Subcutaneous abdominal adipose tissue (tissue), 5 donors: ENCODE results near the gene MYOCOS.
A peak's percentile ranks its signal among the peaks of the same experiment; 100 is the strongest.

Experiments
- H3K27ac ChIP-seq: one replicate; pipeline ENCODE4 v1.7.0; 2013; ENCODE audit warnings: low read depth, mild to moderate bottlenecking, inconsistent platforms, low read length, moderate library complexity
- H3K27me3 ChIP-seq, 5 donors: one replicate each; pipeline ENCODE4 v1.7.0; 2013; ENCODE audit warnings: low read length in 5 of 5, inconsistent platforms in 1 of 5; ENCODE audit not compliant: control insufficient read depth in 5 of 5, insufficient read depth in 4 of 5
- H3K36me3 ChIP-seq, 5 donors: one replicate each; pipeline ENCODE4 v1.7.0; 2013; ENCODE audit warnings: low read length in 5 of 5; ENCODE audit not compliant: control insufficient read depth in 5 of 5, insufficient read depth in 5 of 5
- H3K4me1 ChIP-seq, 5 donors: one replicate each; pipeline ENCODE4 v1.7.0; 2013; ENCODE audit warnings: low read length in 5 of 5, mild to moderate bottlenecking in 3 of 5, moderate library complexity in 1 of 5; ENCODE audit not compliant: control insufficient read depth in 5 of 5, insufficient read depth in 5 of 5
- H3K4me3 ChIP-seq, 5 donors: one replicate each; pipeline ENCODE4 v1.7.0; 2013; ENCODE audit warnings: low read length in 5 of 5, low read depth in 1 of 5
- H3K9ac ChIP-seq, 5 donors: one replicate each; pipeline ENCODE4 v1.7.0; 2013; ENCODE audit warnings: low read length in 5 of 5, mild to moderate bottlenecking in 4 of 5, moderate library complexity in 3 of 5
- H3K9me3 ChIP-seq, 5 donors: one replicate each; pipeline ENCODE4 v1.7.0; 2013; ENCODE audit warnings: low read length in 5 of 5; ENCODE audit not compliant: control insufficient read depth in 5 of 5
- donor health status: healthy.
- donor health status: healthy.
- donor health status: healthy.
- donor health status: healthy.
- donor health status: healthy.

MYOCOS gene

DNA sequence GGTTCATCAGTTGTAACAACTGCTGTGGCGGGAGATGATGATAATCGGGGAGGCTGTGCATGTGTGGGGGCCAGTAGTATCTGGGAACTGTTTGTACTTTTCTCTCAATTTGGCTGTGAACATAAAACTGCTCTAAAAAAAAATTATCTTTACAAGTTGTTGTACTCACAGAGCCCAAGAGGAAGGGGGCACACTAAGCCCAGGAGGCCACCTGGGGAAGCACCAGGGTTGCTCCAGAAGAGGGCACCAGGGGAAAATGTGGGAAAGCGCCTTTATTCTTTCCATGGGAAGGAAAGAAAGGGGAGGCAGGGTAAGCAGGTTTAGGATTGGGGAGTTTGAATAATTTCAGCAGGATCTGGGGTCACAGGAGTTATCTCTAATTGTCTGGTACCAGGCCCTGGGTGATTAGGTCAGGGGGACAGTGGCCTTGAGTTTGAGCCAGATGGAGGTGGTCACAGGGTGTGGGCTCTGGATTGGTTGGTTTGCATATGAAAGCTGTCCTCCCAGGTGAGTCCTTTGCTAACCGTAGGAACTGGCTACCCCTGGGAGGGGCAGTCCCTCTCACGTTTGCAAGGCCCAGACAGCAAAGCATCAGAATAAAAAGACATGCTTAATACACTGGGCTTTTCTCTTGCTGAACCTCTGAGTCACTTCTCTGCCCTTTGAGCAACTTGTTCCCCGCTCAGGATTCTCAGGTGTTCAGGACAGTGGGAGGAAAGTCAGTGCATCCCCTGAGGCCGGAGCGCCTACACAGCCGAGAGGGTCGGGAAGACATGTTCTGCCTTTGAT lies 19.2 kb downstream of the MYOCOS start:
- H3K27ac ChIP-seq = no peak overlapping the region

DNA sequence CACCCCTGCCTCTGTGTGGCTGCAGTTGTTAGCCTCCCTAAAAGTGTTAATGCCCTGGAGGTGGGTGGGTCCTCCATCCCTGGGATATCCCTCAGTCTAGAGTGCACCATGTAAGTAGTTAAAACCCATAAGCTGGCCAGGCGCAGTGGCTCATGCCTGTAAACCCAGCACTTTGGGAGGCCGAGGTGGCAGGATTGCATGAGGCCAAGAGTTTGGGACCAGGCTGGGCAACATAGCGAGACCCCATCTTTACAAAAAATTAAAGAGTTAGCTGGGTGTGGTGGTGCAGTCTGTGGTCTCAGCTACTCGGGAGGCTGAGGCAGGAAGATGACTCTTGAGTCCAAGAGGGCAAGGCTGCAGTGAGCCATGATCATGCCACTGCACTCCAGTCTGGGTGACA lies 20.2 kb downstream of the MYOCOS start:
- Histone ChIP-seq H3K27me3 (no peaks in the 10 kb centered on the region), H3K4me1 (peaks cover 9 to 35% (median 18%) of the 10 kb centered on the region in 5 donors), H3K9me3 (no peaks in the 10 kb centered on the region), H3K4me3 (no peak overlapping the region), H3K27ac (no peak overlapping the region), H3K36me3 (no peaks in the 10 kb centered on the region), H3K9ac (no peak overlapping the region)

More for the DNA sequence above, 19.2 kb downstream of the MYOCOS start:
- no peaks in the 10 kb centered on the region for H3K27me3 ChIP-seq
- peaks cover 9 to 35% (median 18%) of the 10 kb centered on the region in 5 donors for H3K4me1 ChIP-seq
- H3K9ac ChIP-seq = no peak overlapping the region
- H3K4me3 ChIP-seq = no peak overlapping the region
- H3K9me3 ChIP-seq = no peaks in the 10 kb centered on the region
- no peaks in the 10 kb centered on the region for H3K36me3 ChIP-seq

DNA sequence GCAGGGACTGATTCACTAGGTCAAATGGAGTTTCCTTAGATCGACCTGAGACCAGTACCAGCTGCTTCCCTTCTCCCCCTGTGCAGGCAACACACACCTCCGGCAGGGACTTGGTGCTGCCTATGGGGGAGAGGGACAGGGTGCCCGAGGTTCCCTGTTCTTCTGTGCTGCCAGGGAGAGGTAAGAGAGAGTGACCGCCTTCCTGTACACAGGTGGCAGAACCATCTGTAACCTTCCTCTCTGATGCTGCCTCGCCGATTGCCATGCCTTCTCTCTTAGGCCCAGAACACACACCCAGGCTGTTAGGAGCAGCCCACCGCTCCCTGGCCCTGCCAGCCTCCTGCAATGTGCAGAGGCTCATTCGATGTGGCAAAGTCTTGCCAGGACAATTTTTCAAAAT lies 21.1 kb downstream of the MYOCOS start:
- H3K4me3 ChIP-seq = no peak overlapping the region
- no peaks in the 10 kb centered on the region for H3K27me3 ChIP-seq
- no peaks in the 10 kb centered on the region for H3K9me3 ChIP-seq
- peaks cover 9 to 33% (median 17%) of the 10 kb centered on the region in 5 donors for H3K4me1 ChIP-seq
- peak overlapping the region in 1 of 5 donors; percentile 20 for H3K9ac ChIP-seq
- peak overlapping the region; percentile 78 for H3K27ac ChIP-seq
- H3K36me3 ChIP-seq = no peaks in the 10 kb centered on the region

DNA sequence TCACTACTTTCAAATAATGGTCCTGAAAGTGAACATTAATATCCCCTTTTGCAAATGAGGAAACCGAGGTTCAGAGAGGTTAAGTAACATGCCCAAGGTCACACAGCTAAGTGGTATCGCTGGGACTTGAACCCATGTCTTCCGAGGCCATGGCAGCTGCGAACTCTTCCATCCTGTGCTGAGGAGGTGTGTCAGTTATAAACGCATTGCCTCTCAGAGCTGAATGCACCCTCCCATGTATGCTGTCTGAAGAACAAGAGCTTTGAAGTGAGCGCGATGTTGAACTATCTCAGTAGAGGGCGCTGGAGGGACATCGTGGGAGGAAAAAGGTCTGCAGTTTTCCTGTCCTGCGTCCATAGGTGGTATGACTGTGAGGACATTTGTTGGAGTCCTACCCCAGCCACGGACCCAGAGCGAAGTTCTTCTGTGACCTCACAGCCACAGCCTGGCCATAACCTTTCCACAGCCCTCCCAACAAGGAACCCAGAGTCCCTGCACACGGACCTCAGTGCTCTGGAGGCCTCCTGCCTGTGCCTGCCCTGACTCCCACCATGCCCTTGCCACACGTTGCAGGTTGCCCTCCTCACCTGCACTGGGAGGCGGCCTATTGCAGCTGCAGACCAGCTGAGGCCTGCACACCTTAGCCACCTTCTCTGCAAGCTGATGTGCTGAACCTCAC lies 22.9 kb downstream of the MYOCOS start:
- H3K36me3 ChIP-seq = no peaks in the 10 kb centered on the region
- peak overlapping the region in 1 of 5 donors; percentile 2 for H3K9ac ChIP-seq
- peaks cover 9 to 29% (median 16%) of the 10 kb centered on the region in 5 donors for H3K4me1 ChIP-seq
- H3K4me3 ChIP-seq = peak overlapping the region in 1 of 5 donors; percentile 14
- H3K9me3 ChIP-seq = no peaks in the 10 kb centered on the region
- H3K27ac ChIP-seq = peak overlapping the region; percentile 79
- no peaks in the 10 kb centered on the region for H3K27me3 ChIP-seq

DNA sequence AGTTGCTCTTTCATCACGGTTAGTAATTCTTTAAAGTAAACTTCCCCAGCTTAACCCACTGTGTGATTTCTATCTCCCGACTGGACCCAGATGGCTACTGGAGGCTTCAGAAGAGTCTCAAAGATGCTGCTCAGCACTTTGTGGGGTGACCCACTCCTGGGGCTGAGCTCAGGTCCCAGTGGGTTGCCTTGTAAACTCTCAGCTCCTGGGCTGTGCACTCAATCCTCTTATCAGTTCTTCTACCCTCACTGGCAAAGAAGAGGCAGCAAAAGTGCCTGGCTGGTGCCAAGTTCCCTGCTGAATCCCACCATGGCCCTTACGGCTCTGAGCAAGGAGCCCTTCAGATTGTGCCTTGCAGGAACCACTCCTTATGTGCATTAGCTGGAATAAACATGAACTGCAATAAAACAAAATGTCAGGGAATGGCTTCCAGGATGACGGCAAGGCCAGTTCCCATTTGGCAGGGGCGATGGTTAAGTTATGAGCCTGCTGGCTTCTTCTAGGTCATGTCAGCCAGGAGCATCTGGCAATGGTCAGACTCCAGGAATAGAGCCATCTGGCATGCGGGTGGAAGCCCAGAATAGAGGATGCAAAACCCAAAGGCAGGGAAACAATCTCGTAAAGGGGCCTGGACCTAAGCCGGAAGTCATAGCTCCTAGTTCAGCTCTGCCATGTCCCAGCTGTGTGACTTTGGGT lies 23.7 kb downstream of the MYOCOS start:
- H3K27ac ChIP-seq = peak overlapping the region; percentile 79
- peak overlapping the region in 1 of 5 donors; percentile 3 for H3K9ac ChIP-seq
- H3K9me3 ChIP-seq = no peaks in the 10 kb centered on the region
- peaks cover 9 to 25% (median 16%) of the 10 kb centered on the region in 5 donors for H3K4me1 ChIP-seq
- H3K4me3 ChIP-seq = no peak overlapping the region
- H3K36me3 ChIP-seq = no peaks in the 10 kb centered on the region
- no peaks in the 10 kb centered on the region for H3K27me3 ChIP-seq

DNA sequence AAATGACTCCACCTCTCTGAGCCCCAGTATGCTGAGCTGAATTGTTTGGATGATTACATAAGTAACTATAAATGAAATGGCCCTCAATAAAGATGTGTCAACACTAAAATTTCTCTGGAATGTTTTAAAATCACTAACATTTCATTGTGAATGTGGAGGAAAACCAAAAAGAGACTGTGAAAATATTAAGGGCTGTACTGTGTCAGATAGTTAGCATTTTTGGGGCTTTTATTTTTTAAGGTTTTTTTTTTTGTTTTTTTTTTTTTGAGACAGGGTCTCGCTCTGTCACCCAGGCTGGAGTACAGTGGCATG lies 24.2 kb downstream of the MYOCOS start:
- no peaks in the 10 kb centered on the region for H3K27me3 ChIP-seq
- no peaks in the 10 kb centered on the region for H3K9me3 ChIP-seq
- peak overlapping the region; percentile 79 for H3K27ac ChIP-seq
- no peak overlapping the region for H3K4me3 ChIP-seq
- no peaks in the 10 kb centered on the region for H3K36me3 ChIP-seq
- peaks cover 9 to 25% (median 16%) of the 10 kb centered on the region in 5 donors for H3K4me1 ChIP-seq
- H3K9ac ChIP-seq = peak overlapping the region in 1 of 5 donors; percentile 3

DNA sequence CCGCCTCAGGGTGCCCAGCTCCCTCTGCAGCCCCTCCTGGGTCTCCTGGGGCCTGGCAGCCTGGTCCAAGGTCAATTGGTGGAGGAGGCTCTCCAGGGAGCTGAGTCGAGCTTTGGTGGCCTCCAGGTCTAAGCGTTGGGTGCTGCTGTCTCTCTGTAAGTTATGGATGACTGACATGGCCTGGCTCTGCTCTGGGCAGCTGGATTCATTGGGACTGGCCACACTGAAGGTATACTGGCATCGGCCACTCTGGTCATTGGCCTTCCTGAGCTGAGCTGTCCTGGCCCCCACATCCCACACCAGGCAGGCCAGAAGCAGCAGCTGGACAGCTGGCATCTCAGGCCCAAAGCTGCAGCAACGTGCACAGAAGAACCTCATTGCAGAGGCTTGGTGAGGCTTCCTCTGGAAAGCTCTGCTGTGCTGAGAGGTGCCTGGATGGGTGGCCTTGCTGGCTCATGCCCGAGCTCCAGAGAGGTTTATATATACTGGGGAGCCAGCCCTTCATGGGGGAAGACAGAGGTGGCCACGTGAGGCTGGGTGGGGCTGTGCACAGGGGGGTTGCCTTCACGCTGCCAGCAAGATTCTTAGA lies 30.3 kb downstream of the MYOCOS start, which contains the start of gene MYOC:
MYOC (minus strand) TSS at position 455 of the 589 bp plus-strand sequence; CDS start at position 378, 77 bp downstream.
- Histone ChIP-seq H3K4me3 (peak within 1 kb of the TSS in 2 of 5 donors; percentile 17 to 41), H3K9ac (peak within 1 kb of the TSS in 1 of 5 donors; percentile 38), H3K36me3 (no peaks in the 10 kb centered on the region), H3K27ac (peak within 1 kb of the TSS; percentile 59), H3K27me3 (no peaks in the 10 kb centered on the region), H3K9me3 (no peaks in the 10 kb centered on the region), H3K4me1 (peaks cover 13 to 37% (median 24%) of the 10 kb centered on the region in 5 donors)

DNA sequence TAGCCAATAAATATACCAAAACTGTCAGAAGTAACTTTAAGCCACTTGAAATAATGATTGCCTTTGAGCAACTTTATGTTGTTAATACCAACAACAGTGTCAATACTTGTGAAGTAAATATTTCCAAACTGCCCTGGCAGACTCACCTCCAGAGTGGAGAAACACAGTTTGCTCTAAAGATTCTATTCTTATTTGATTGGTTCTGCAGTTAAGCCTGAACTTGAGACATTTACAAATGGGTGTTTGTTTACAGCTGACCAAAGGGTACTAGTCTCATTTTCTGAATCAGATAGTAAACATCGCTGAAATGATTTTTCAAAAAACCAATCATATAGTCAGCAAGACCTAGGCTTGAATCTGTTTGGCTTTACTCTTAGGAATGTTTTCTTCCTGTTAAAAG lies 31.8 kb downstream of the MYOCOS start:
- peak overlapping the region in 1 of 5 donors; percentile 7 for H3K4me3 ChIP-seq
- peak overlapping the region; percentile 59 for H3K27ac ChIP-seq
- peak overlapping the region in 3 of 5 donors; percentile 19 to 38 (median 27) for H3K9ac ChIP-seq
- no peaks in the 10 kb centered on the region for H3K36me3 ChIP-seq
- H3K27me3 ChIP-seq = no peaks in the 10 kb centered on the region
- no peaks in the 10 kb centered on the region for H3K9me3 ChIP-seq
- H3K4me1 ChIP-seq = peaks cover 16 to 37% (median 28%) of the 10 kb centered on the region in 5 donors

DNA sequence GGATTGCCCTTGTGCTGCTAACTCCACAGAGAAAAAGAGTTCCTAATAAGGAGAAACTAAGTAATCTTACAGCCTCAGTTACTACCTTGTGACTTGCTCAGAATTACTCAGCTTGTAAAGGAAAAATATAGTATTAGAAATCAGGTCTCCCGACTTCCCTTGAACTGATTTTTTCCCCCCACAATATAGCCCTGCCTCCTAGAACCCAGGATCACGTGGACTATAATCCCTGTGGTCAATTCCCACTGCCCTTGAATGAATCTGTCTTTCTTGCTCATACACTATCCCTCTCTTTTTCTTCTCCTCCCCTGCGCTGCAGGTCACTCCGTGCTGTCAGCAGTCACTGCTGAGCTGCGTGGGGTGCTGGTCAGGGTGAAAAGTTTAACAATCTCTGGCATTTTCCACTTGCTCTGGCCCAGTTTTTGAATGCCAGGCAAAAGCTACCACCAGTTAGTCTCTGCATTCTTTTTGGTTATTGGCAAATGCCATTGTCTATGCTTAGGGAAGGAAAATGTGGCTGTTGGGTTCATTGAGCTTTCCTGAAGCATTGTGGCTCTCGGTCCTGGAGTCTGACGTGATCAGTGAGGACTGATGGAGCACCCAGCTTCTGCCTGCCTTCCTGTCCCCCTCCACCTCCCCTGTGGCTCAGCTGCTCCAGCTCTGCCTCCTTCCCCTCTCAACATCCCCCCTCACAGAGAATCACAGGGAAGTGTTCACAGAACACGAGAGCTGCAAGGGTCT lies 32.3 kb downstream of the MYOCOS start:
- H3K4me1 ChIP-seq = peaks cover 16 to 37% (median 28%) of the 10 kb centered on the region in 5 donors

More for the DNA sequence above, 32.3 kb downstream of the MYOCOS start:
- Histone ChIP-seq H3K9ac (peak overlapping the region in 2 of 5 donors; percentile 27 to 38), H3K4me3 (peak overlapping the region; percentile 7 to 51 (median 25)), H3K27ac (peak overlapping the region; percentile 59), H3K27me3 (no peaks in the 10 kb centered on the region), H3K36me3 (no peaks in the 10 kb centered on the region), H3K9me3 (no peaks in the 10 kb centered on the region)
